GM13976 (cell line): Measurements from ENCODE around the gene RNU7-1.

Source experiments
- DNase-seq: peaks from one replicate; pipeline ENCODE4 v3.0.0; 2012; ENCODE audit warnings: low spot score
- CTCF ChIP-seq: IDR thresholded peaks from 2 replicates; pipeline ENCODE4 v1.5.1; 2012; ENCODE audit warnings: borderline replicate concordance, mild to moderate bottlenecking; ENCODE audit not compliant: insufficient read depth; ENCODE audit errors: extremely low read depth, missing control alignments, control extremely low read depth
- in situ Hi-C: fragments of 300-500 bp; cut with MboI; formaldehyde crosslinking; loops from one replicate; pipeline ENCODE4 v1.12.0; 2022; ENCODE audit warnings: low sequenced_read_pairs, mixed read lengths, inconsistent platforms; ENCODE audit not compliant: unreplicated experiment

Gene RNU7-1

GRCh38 chr12:6975297-6976032, 31.8 kb downstream of the RNU7-1 start:
- no peak for TF ChIP-seq CTCF
- peak; percentile 32 for DNase-seq
- in situ Hi-C loops, result no loop called here

GRCh38 chr12:6977653-6978052, 34.0 kb downstream of the RNU7-1 start:
- in situ Hi-C loops, result no loop called here
- no peak for TF ChIP-seq CTCF
- DNase-seq, result no peak

GRCh38 chr12:6978188-6978587, 34.6 kb downstream of the RNU7-1 start:
- DNase-seq, result no peak
- in situ Hi-C loops, result no loop called here
- no peak for TF ChIP-seq CTCF

GRCh38 chr12:6978611-6979011, 35.0 kb downstream of the RNU7-1 start:
- no peak for DNase-seq
- in situ Hi-C loops, result no loop called here
- no peak for TF ChIP-seq CTCF

GRCh38 chr12:6979021-6979420, 35.4 kb downstream of the RNU7-1 start:
- no peak for DNase-seq
- in situ Hi-C loops, result no loop called here
- no peak for TF ChIP-seq CTCF

GRCh38 chr12:6979453-6979852, 35.8 kb downstream of the RNU7-1 start:
- no peak for DNase-seq
- TF ChIP-seq CTCF, result no peak
- in situ Hi-C loops, result no loop called here
